HepG2 (cell line): ENCODE data around the gene ZNF211. TPM values are rescaled to one million over a fixed set of nuclear protein-coding genes. Genes with fewer than 3 reads are reported as not detected.
A peak's percentile ranks its signal among the peaks of the same experiment; 100 is the strongest.

Experiments used
- POLR2AphosphoS5 ChIP-seq: IDR thresholded peaks from 2 replicates; pipeline ENCODE4 v1.6.1; 2012; ENCODE audit warnings: low read depth, low read length
- SP5 ChIP-seq: IDR thresholded peaks from 2 replicates; pipeline ENCODE4 v1.6.1; 2016; ENCODE audit warnings: low read depth, borderline replicate concordance
- U2AF1 ChIP-seq: fragments of 200-400 bp; formaldehyde crosslinking; optimal IDR thresholded peaks from 2 replicates; pipeline ENCODE3; 2017; ENCODE audit warnings: mild to moderate bottlenecking, low read depth, low read length
- ZNF101 ChIP-seq: sonication (generic); formaldehyde crosslinking; IDR thresholded peaks from 2 replicates; pipeline ENCODE4 v1.4.0; 2020; ENCODE audit warnings: mild to moderate bottlenecking, low read depth, missing genetic modification reagents, borderline replicate concordance
- ZNF253 ChIP-seq: sonication (generic); formaldehyde crosslinking; IDR thresholded peaks from 2 replicates; pipeline ENCODE4 v1.8.0; 2022; ENCODE audit warnings: mild to moderate bottlenecking, missing genetic modification reagents, borderline replicate concordance
- ZNF629 ChIP-seq: sonication (generic); formaldehyde crosslinking; conservative IDR thresholded peaks from 2 replicates; pipeline ENCODE4 v1.5.0; 2020; ENCODE audit warnings: missing genetic modification reagents
- polyA plus RNA-seq, 8 experiments: library from polyadenylated mRNA; depleted of rRNA in 3 of 8; stranded (reverse) in 7 of 8; unstranded in 1 of 8; fragments of >200 nt; fragmentation: Illumina TruSeq in 4 of 8; extraction: Trizol in 4 of 8; gene quantifications; 2 replicates each; pipeline versions ENCODE4 v1.2.1 to v1.2.3, GENCODE V29; 2011 to 2016; ENCODE audit warnings: low read depth in 4 of 8, missing spikeins in 1 of 8, mixed read lengths in 1 of 8; ENCODE audit not compliant: insufficient read depth in 1 of 8
- total RNA-seq, 5 experiments: library from RNA; depleted of rRNA; stranded (reverse); fragments of >200 nt; fragmentation: Illumina TruSeq; extraction: Trizol; gene quantifications; 2 replicates each; pipeline ENCODE4 v1.2.3, GENCODE V29; 2016; ENCODE audit warnings: low read depth in 1 of 5
- TF ChIP-seq, protein P1 (sequence below): sonication (generic); formaldehyde crosslinking; conservative IDR thresholded peaks from 2 replicates; pipeline ENCODE4 v1.4.0; 2020; ENCODE audit warnings: missing genetic modification reagents
- TF ChIP-seq, protein P2 (sequence below): sonication (generic); formaldehyde crosslinking; IDR thresholded peaks from 2 replicates; pipeline ENCODE4 v1.4.0; 2020; ENCODE audit warnings: low read depth, missing genetic modification reagents
- TF ChIP-seq, protein P3 (sequence below): sonication (generic); formaldehyde crosslinking; IDR thresholded peaks from 2 replicates; pipeline ENCODE4 v1.9.0; 2021; ENCODE audit warnings: missing genetic modification reagents, borderline replicate concordance
- TF ChIP-seq, protein P4 (sequence below): sonication (generic); formaldehyde crosslinking; IDR thresholded peaks from 2 replicates; pipeline ENCODE4 v1.5.0; 2020; ENCODE audit warnings: mild to moderate bottlenecking, missing genetic modification reagents, moderate library complexity
- TF ChIP-seq, protein P5 (sequence below): sonication (generic); formaldehyde crosslinking; IDR thresholded peaks from 2 replicates; pipeline ENCODE4 v1.5.0; 2020; ENCODE audit warnings: missing genetic modification reagents
- TF ChIP-seq, protein P6 (sequence below), 2 experiments: sonication (generic) in 1 of 2; formaldehyde crosslinking in 1 of 2; IDR thresholded peaks; 2 replicates each; pipeline versions ENCODE4 v1.5.1 to v1.6.1; 2011 to 2020; ENCODE audit warnings: borderline replicate concordance in 1 of 2, low read depth in 1 of 2, low read length in 1 of 2, mild to moderate bottlenecking in 1 of 2, missing genetic modification reagents in 1 of 2, moderate library complexity in 1 of 2

ZNF211 gene
- total and polyA plus RNA-seq, 2 of the 13 experiments (the other 11 are each of a cell fraction or from before 2014, with no cell fraction given) = 9.9 to 11.2 TPM

DNA sequence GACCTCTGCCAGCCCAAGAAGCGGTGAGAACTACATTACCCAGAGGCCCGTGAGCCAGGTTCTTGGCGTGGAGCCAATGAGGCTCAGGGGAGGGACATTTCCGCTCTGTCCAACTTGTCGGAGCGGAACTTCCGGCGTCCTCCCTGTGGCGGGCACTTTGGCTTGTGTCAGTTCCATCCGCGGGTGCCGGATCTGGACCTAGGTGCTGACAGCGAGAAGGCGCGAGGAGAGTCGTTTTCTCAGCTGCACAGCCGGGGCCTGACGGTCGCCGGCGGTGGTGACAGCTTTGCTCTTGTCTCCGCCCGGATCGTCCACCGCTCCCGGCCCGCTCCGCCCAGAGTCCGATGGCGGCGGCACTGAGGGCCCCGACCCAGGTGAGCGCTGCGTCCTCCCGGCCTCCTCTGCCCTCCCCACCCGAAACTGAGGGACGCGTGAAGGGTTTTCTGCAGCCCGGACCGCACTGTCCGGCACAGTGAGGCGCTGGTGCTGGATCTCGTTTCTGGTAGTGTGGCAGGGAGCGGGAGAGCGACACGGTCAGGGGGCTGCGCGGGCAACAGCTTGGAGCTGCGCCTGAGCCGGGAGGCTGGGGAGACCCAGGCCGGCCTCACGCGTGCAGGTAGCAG, 33.1 kb upstream of the ZNF211 start, which contains the start of gene ZNF530 (continued):
- TF ChIP-seq, protein P1, sequence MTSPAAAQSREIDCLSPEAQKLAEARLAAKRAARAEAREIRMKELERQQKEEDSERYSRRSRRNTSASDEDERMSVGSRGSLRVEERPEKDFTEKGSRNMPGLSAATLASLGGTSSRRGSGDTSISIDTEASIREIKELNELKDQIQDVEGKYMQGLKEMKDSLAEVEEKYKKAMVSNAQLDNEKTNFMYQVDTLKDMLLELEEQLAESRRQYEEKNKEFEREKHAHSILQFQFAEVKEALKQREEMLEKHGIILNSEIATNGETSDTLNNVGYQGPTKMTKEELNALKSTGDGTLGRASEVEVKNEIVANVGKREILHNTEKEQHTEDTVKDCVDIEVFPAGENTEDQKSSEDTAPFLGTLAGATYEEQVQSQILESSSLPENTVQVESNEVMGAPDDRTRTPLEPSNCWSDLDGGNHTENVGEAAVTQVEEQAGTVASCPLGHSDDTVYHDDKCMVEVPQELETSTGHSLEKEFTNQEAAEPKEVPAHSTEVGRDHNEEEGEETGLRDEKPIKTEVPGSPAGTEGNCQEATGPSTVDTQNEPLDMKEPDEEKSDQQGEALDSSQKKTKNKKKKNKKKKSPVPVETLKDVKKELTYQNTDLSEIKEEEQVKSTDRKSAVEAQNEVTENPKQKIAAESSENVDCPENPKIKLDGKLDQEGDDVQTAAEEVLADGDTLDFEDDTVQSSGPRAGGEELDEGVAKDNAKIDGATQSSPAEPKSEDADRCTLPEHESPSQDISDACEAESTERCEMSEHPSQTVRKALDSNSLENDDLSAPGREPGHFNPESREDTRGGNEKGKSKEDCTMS = no peak
- peak; percentile 44; the same call in 1 of the 2 replicates for TF ChIP-seq ZNF253
- peak; percentile 52; the same call in 1 of the 2 replicates for TF ChIP-seq POLR2AphosphoS5
- no peak for TF ChIP-seq ZNF629 (CRISPR knock-in tag)
- no peak for TF ChIP-seq SP5 (CRISPR knock-in tag)
- TF ChIP-seq, protein P2, sequence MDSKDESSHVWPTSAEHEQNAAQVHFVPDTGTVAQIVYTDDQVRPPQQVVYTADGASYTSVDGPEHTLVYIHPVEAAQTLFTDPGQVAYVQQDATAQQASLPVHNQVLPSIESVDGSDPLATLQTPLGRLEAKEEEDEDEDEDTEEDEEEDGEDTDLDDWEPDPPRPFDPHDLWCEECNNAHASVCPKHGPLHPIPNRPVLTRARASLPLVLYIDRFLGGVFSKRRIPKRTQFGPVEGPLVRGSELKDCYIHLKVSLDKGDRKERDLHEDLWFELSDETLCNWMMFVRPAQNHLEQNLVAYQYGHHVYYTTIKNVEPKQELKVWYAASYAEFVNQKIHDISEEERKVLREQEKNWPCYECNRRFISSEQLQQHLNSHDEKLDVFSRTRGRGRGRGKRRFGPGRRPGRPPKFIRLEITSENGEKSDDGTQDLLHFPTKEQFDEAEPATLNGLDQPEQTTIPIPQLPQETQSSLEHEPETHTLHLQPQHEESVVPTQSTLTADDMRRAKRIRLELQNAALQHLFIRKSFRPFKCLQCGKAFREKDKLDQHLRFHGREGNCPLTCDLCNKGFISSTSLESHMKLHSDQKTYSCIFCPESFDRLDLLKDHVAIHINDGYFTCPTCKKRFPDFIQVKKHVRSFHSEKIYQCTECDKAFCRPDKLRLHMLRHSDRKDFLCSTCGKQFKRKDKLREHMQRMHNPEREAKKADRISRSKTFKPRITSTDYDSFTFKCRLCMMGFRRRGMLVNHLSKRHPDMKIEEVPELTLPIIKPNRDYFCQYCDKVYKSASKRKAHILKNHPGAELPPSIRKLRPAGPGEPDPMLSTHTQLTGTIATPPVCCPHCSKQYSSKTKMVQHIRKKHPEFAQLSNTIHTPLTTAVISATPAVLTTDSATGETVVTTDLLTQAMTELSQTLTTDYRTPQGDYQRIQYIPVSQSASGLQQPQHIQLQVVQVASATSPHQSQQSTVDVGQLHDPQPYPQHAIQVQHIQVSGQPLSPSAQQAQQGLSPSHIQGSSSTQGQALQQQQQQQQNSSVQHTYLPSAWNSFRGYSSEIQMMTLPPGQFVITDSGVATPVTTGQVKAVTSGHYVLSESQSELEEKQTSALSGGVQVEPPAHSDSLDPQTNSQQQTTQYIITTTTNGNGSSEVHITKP = 0 out of 2 replicates have a peak, but pooled peaks have one; percentile 19
- no peak for TF ChIP-seq U2AF1
- TF ChIP-seq, protein P3, sequence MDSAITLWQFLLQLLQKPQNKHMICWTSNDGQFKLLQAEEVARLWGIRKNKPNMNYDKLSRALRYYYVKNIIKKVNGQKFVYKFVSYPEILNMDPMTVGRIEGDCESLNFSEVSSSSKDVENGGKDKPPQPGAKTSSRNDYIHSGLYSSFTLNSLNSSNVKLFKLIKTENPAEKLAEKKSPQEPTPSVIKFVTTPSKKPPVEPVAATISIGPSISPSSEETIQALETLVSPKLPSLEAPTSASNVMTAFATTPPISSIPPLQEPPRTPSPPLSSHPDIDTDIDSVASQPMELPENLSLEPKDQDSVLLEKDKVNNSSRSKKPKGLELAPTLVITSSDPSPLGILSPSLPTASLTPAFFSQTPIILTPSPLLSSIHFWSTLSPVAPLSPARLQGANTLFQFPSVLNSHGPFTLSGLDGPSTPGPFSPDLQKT (CRISPR knock-in tag) = no peak
- TF ChIP-seq, protein P4, sequence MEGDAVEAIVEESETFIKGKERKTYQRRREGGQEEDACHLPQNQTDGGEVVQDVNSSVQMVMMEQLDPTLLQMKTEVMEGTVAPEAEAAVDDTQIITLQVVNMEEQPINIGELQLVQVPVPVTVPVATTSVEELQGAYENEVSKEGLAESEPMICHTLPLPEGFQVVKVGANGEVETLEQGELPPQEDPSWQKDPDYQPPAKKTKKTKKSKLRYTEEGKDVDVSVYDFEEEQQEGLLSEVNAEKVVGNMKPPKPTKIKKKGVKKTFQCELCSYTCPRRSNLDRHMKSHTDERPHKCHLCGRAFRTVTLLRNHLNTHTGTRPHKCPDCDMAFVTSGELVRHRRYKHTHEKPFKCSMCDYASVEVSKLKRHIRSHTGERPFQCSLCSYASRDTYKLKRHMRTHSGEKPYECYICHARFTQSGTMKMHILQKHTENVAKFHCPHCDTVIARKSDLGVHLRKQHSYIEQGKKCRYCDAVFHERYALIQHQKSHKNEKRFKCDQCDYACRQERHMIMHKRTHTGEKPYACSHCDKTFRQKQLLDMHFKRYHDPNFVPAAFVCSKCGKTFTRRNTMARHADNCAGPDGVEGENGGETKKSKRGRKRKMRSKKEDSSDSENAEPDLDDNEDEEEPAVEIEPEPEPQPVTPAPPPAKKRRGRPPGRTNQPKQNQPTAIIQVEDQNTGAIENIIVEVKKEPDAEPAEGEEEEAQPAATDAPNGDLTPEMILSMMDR (CRISPR knock-in tag) = peak; percentile 34
- TF ChIP-seq, protein P5, sequence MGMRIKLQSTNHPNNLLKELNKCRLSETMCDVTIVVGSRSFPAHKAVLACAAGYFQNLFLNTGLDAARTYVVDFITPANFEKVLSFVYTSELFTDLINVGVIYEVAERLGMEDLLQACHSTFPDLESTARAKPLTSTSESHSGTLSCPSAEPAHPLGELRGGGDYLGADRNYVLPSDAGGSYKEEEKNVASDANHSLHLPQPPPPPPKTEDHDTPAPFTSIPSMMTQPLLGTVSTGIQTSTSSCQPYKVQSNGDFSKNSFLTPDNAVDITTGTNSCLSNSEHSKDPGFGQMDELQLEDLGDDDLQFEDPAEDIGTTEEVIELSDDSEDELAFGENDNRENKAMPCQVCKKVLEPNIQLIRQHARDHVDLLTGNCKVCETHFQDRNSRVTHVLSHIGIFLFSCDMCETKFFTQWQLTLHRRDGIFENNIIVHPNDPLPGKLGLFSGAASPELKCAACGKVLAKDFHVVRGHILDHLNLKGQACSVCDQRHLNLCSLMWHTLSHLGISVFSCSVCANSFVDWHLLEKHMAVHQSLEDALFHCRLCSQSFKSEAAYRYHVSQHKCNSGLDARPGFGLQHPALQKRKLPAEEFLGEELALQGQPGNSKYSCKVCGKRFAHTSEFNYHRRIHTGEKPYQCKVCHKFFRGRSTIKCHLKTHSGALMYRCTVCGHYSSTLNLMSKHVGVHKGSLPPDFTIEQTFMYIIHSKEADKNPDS (CRISPR knock-in tag) = no peak
- no peak for TF ChIP-seq ZNF101
- TF ChIP-seq, protein P6, sequence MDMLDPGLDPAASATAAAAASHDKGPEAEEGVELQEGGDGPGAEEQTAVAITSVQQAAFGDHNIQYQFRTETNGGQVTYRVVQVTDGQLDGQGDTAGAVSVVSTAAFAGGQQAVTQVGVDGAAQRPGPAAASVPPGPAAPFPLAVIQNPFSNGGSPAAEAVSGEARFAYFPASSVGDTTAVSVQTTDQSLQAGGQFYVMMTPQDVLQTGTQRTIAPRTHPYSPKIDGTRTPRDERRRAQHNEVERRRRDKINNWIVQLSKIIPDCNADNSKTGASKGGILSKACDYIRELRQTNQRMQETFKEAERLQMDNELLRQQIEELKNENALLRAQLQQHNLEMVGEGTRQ (IDR thresholded peaks at IDR 0.05; ENCODE audit: low read depth, low read length) = no peak
- TF ChIP-seq, protein P6 (CRISPR knock-in tag; IDR thresholded peaks at IDR 0.05; ENCODE audit: borderline replicate concordance) = no peak
